Natural killer cell (primary cell): ENCODE measurements around the gene PDE4D. TPM values are rescaled to one million over a fixed set of nuclear protein-coding genes. Genes with fewer than 3 reads are reported as not detected.

ENCODE experiments used
- ATAC-seq, 3 donors: fragments of 150-1000 bp in 2 of 3; fragments of 200-7000 bp in 1 of 3; cut with Tn5 transposase; 1 replicate in 1 of 3; 2 replicates in 2 of 3; pipeline ENCODE4 v1.10.0; 2021; ENCODE audit warnings: mild to moderate bottlenecking in 2 of 3, moderate library complexity in 2 of 3
- DNase-seq, 2 donors: peaks; one replicate each; pipeline versions ENCODE4 v3.0.0 to v3.0.0-alpha.2; 2013 to 2021; ENCODE audit warnings: mixed read lengths in 1 of 2
- H3K27ac ChIP-seq: one replicate; pipeline ENCODE4 v1.5.1; 2013; ENCODE audit warnings: mild to moderate bottlenecking, low read length
- H3K27me3 ChIP-seq: one replicate; pipeline ENCODE4 v1.6.1; 2013; ENCODE audit warnings: low read length; ENCODE audit not compliant: control insufficient read depth, insufficient read depth
- H3K36me3 ChIP-seq: one replicate; pipeline ENCODE4 v1.6.1; 2013; ENCODE audit warnings: low read length; ENCODE audit not compliant: control insufficient read depth, insufficient read depth
- H3K4me1 ChIP-seq: one replicate; pipeline ENCODE4 v1.6.1; 2013; ENCODE audit warnings: low read length; ENCODE audit not compliant: control insufficient read depth, insufficient read depth
- H3K4me3 ChIP-seq: one replicate; pipeline ENCODE4 v1.5.1; 2013; ENCODE audit warnings: low read length
- H3K9me3 ChIP-seq: one replicate; pipeline ENCODE4 v1.6.1; 2013; ENCODE audit warnings: low read length; ENCODE audit not compliant: control insufficient read depth, insufficient read depth
- H3K27ac Mint-ChIP-seq, 2 donors: one replicate each; pipeline ENCODE4 v1.8.0; 2022; ENCODE audit warnings: mild to moderate bottlenecking in 2 of 2, mixed read lengths in 2 of 2, moderate library complexity in 1 of 2
- H3K27me3 Mint-ChIP-seq, 2 donors: one replicate each; pipeline ENCODE4 v1.8.0; 2022; ENCODE audit warnings: low read depth in 2 of 2, mixed read lengths in 2 of 2
- H3K36me3 Mint-ChIP-seq: one replicate; pipeline ENCODE4 v1.8.0; 2022; ENCODE audit warnings: mixed read lengths
- H3K4me1 Mint-ChIP-seq, 2 donors: one replicate each; pipeline ENCODE4 v1.8.0; 2022; ENCODE audit warnings: mixed read lengths in 2 of 2
- H3K4me3 Mint-ChIP-seq: one replicate; pipeline ENCODE4 v1.8.0; 2022; ENCODE audit warnings: mild to moderate bottlenecking, moderate library complexity, mixed read lengths
- H3K9me3 Mint-ChIP-seq, 2 donors: one replicate each; pipeline ENCODE4 v1.8.0; 2022; ENCODE audit warnings: mixed read lengths in 2 of 2
- WGBS: methylation state at CpG from one replicate; pipeline ENCODE4 v1.1.7; 2013; ENCODE audit warnings: missing lambda C conversion rate; ENCODE audit not compliant: insufficient coverage; 5-methylcytosine and 5-hydroxymethylcytosine counted together
- intact Hi-C: fragments of 100-400 bp; cut with micrococcal nuclease; formaldehyde crosslinking; loops from one replicate; pipeline ENCODE4 v1.14.2; 2022
- total RNA-seq, 4 donors: library from RNA; stranded (reverse); fragments of 120-200 nt in 1 of 4; gene quantifications; one replicate each; pipeline versions ENCODE4 v1.2.3 to v1.2.4, GENCODE V29; 2013 to 2022
- TF ChIP-seq, protein P1 (sequence below): fragments of 200-600 bp; IDR thresholded peaks from one replicate; pipeline ENCODE4 v1.8.0; 2022; ENCODE audit warnings: antibody characterized with exemption

The PDE4D gene
- total RNA-seq, 3 donors from 2014 or later (not counting 1 experiment from before 2014, with no cell fraction given), result 109 to 170 (median 116) TPM

GRCh38 chr5:59257488-59258400, 635.8 kb downstream of the PDE4D start:
- TF ChIP-seq, protein P1, sequence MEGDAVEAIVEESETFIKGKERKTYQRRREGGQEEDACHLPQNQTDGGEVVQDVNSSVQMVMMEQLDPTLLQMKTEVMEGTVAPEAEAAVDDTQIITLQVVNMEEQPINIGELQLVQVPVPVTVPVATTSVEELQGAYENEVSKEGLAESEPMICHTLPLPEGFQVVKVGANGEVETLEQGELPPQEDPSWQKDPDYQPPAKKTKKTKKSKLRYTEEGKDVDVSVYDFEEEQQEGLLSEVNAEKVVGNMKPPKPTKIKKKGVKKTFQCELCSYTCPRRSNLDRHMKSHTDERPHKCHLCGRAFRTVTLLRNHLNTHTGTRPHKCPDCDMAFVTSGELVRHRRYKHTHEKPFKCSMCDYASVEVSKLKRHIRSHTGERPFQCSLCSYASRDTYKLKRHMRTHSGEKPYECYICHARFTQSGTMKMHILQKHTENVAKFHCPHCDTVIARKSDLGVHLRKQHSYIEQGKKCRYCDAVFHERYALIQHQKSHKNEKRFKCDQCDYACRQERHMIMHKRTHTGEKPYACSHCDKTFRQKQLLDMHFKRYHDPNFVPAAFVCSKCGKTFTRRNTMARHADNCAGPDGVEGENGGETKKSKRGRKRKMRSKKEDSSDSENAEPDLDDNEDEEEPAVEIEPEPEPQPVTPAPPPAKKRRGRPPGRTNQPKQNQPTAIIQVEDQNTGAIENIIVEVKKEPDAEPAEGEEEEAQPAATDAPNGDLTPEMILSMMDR, result no peak
- H3K27me3 Mint-ChIP-seq, result no peaks in the 10 kb centered on the region
- DNase-seq (no peak), ATAC-seq (no peak)
- intact Hi-C loops, result no loop called here
- no peak overlapping the region for H3K4me3 Mint-ChIP-seq
- no peaks in the 10 kb centered on the region for H3K9me3 Mint-ChIP-seq
- Histone ChIP-seq H3K4me3 (no peak overlapping the region), H3K27ac (no peak overlapping the region), H3K4me1 (no peaks in the 10 kb centered on the region), H3K9me3 (no peaks in the 10 kb centered on the region), H3K27me3 (peaks cover 2% of the 10 kb centered on the region), H3K36me3 (no peaks in the 10 kb centered on the region)
- no peaks in the 10 kb centered on the region for H3K4me1 Mint-ChIP-seq
- 83% methylated on average over 3 of the region's 4 CpGs for WGBS
- H3K27ac Mint-ChIP-seq, result no peak overlapping the region
- H3K36me3 Mint-ChIP-seq, result no peaks in the 10 kb centered on the region

DNA sequence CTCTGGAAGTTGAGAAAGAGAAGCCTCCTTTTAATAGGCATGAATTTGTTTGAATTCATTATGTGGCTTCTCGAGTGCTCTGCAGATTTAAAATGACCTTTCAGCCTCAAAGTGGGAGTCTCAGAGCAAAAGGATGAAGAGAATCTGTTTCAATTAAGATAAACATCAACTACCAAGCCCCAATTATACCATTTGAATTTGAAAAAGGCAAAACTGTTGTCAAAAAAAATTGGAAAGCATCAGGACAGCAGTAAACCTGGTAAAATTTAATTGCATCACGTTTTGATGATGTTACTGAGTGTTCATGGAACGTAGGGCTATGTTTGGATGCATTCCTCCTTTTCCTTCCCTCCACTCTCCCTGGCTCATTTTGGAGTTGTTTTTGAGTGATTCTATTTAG, 637.2 kb downstream of the PDE4D start:
- 33% methylated on average over 1 of the region's 3 CpGs for WGBS
- no peak for ATAC-seq

DNA sequence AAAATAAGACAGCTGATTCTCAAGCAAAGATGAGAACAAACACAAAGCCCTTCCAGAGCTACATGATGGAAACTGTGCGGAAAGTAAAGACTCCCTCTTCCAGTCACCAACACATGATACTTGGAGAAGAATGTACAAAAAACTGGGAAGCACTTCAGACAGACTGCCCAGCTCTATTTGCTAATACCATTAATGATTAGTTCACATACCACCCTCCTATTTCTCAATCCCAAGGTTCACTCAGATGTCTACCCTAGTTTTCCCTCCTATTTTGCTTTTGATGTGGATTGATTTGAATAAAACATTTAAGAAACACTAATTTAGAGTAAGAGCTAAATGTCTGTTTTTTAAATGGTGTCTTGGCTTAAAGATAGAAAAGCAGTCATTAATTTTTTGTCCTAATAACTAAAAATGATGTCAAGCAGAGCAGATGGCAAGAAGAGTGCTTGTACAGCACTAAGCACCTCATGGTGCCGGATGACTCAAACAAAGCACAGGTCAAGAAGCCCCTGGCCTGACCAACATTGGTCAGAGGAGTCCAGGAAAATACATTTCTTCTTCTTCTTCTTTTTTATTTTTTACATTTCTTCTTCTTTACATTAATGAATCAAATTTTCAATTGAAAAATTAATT, 639.4 kb downstream of the PDE4D start:
- H3K27ac Mint-ChIP-seq, result no peak overlapping the region
- TF ChIP-seq, protein P1, result no peak
- no peaks in the 10 kb centered on the region for H3K9me3 ChIP-seq
- H3K27me3 ChIP-seq, result peaks cover 2% of the 10 kb centered on the region
- H3K36me3 Mint-ChIP-seq, result no peaks in the 10 kb centered on the region
- WGBS, result 95% methylated on average over 2 of the region's 2 CpGs
- DNase-seq (no peak), ATAC-seq (no peak)
- no peak overlapping the region for H3K4me3 Mint-ChIP-seq
- no peaks in the 10 kb centered on the region for H3K27me3 Mint-ChIP-seq
- no peaks in the 10 kb centered on the region for H3K36me3 ChIP-seq
- H3K4me1 Mint-ChIP-seq, result no peaks in the 10 kb centered on the region
- H3K27ac ChIP-seq, result no peak overlapping the region
- H3K9me3 Mint-ChIP-seq, result peaks cover 0 to 3% of the 10 kb centered on the region in 2 donors
- H3K4me3 ChIP-seq, result no peak overlapping the region
- intact Hi-C loops, result no loop called here
- no peaks in the 10 kb centered on the region for H3K4me1 ChIP-seq

More for the DNA sequence above, 637.2 kb downstream of the PDE4D start:
- Mint-ChIP-seq H3K4me3 (no peak overlapping the region), H3K9me3 (peaks cover 0 to 3% of the 10 kb centered on the region in 2 donors), H3K27ac (no peak overlapping the region), H3K4me1 (no peaks in the 10 kb centered on the region), H3K27me3 (no peaks in the 10 kb centered on the region), H3K36me3 (no peaks in the 10 kb centered on the region)
- DNase-seq, result no peak
- Histone ChIP-seq H3K36me3 (no peaks in the 10 kb centered on the region), H3K4me3 (no peak overlapping the region), H3K27me3 (peaks cover 2% of the 10 kb centered on the region), H3K27ac (no peak overlapping the region), H3K9me3 (no peaks in the 10 kb centered on the region), H3K4me1 (no peaks in the 10 kb centered on the region)
- TF ChIP-seq, protein P1, result no peak
- intact Hi-C loops, result no loop called here
